K562 (cell line): ENCODE data around the gene DAB1. TPM values are rescaled to one million over a fixed set of nuclear protein-coding genes. Genes with fewer than 3 reads are reported as not detected.

ENCODE experiments used
- ATAC-seq: fragments of 200-7000 bp; cut with Tn5 transposase; 3 replicates; pipeline ENCODE4 v1.9.1; 2020; ENCODE audit warnings: moderate library complexity
- BruUV-seq: library from RNA; stranded (reverse); fragments of 400-500 nt; replicated peaks from 2 replicates; lab custom pipeline; 2021; lab: Mats Ljungman, UMichigan
- CTCF ChIA-PET: fragments of 300-600 bp; formaldehyde crosslinking; extraction: SDS; loops from one replicate; lab custom pipeline; 2021; ENCODE audit warnings: low intra/inter-chr PET ratio; lab: Yijun Ruan, JAX
- POLR2A ChIA-PET: fragments of 300-600, 350-650 bp; sonication (Branson Sonifier 250); formaldehyde crosslinking; extraction: SDS; loops from one replicate; lab custom pipeline; 2021; ENCODE audit warnings: antibody characterized with exemption, inconsistent platforms; lab: Yijun Ruan, JAX
- DNase-seq, 4 experiments: peaks; one replicate each; pipeline versions ENCODE4 v3.0.0 to v3.0.0-alpha.2; 2011 to 2018; ENCODE audit warnings: low spot score in 3 of 4, mixed read lengths in 3 of 4; ENCODE audit errors: extremely low read depth in 1 of 4
- FAIRE-seq: peaks from 2 replicates; lab custom pipeline; 2011; peaks lifted over from hg19 to GRCh38; lab: Jason Lieb, UNC
- H2AFZ ChIP-seq: 2 replicates; pipeline ENCODE4 v1.6.0; 2011; ENCODE audit warnings: low read depth, low read length, control low read depth, inconsistent platforms
- H3K27ac ChIP-seq: fragments of 200-600 bp; 3 replicates; pipeline ENCODE4 v1.8.0; 2011; ENCODE audit warnings: low read depth, mild to moderate bottlenecking, control low read depth, inconsistent platforms, low read length, moderate library complexity, mixed read lengths; ENCODE audit errors: extremely low read depth
- H3K27me3 ChIP-seq, 2 experiments: fragments of 300-600 bp in 1 of 2; 2 replicates in 1 of 2; 3 replicates in 1 of 2; pipeline versions ENCODE4 v1.6.0 to v1.8.0; 2011; ENCODE audit warnings: inconsistent platforms in 2 of 2, low read length in 2 of 2, mild to moderate bottlenecking in 1 of 2, mixed read lengths in 1 of 2, moderate library complexity in 1 of 2; ENCODE audit not compliant: control insufficient read depth in 2 of 2, insufficient read depth in 2 of 2
- H3K36me3 ChIP-seq: fragments of 300-600 bp; 3 replicates; pipeline ENCODE4 v1.8.0; 2011; ENCODE audit warnings: mild to moderate bottlenecking, low read length, inconsistent platforms; ENCODE audit not compliant: control insufficient read depth, insufficient read depth
- H3K4me1 ChIP-seq, 2 experiments: fragments of 200-600 bp in 1 of 2; replicated peaks in 1 of 2; 2 replicates in 1 of 2; 3 replicates in 1 of 2; pipeline versions ENCODE4 v1.5.1 to v1.8.0; 2011; ENCODE audit warnings: inconsistent platforms in 2 of 2, low read length in 2 of 2, mild to moderate bottlenecking in 1 of 2, mixed read lengths in 1 of 2, moderate library complexity in 1 of 2; ENCODE audit not compliant: control insufficient read depth in 2 of 2, insufficient read depth in 2 of 2
- H3K4me2 ChIP-seq: 2 replicates; pipeline ENCODE4 v1.6.1; 2011; ENCODE audit warnings: low read length, control low read depth, inconsistent platforms, mixed read lengths; ENCODE audit not compliant: insufficient read depth
- H3K4me3 ChIP-seq: fragments of 200-600 bp; sonication (generic), shearing (Covaris generic); 2 replicates; pipeline ENCODE4 v1.5.1; 2016; ENCODE audit warnings: control low read depth, inconsistent platforms
- H3K79me2 ChIP-seq: fragments of 200-600 bp; 3 replicates; pipeline ENCODE4 v1.8.0; 2011; ENCODE audit warnings: low read length, inconsistent platforms; ENCODE audit not compliant: control insufficient read depth, insufficient read depth
- H3K9ac ChIP-seq, 2 experiments: 2 replicates each; pipeline versions ENCODE4 v1.6.0 to v1.6.1; 2011; ENCODE audit warnings: low read depth in 2 of 2, low read length in 2 of 2, control low read depth in 1 of 2, inconsistent platforms in 1 of 2, mild to moderate bottlenecking in 1 of 2, mixed read lengths in 1 of 2; ENCODE audit not compliant: insufficient read depth in 1 of 2
- H3K9me1 ChIP-seq: one replicate; pipeline ENCODE4 v1.6.0; 2011; ENCODE audit warnings: inconsistent platforms, mild to moderate bottlenecking, low read length, moderate library complexity; ENCODE audit not compliant: control insufficient read depth, insufficient read depth
- H3K9me3 ChIP-seq: replicated peaks from 2 replicates; pipeline ENCODE4 v1.5.1; 2011; ENCODE audit warnings: low read depth, low read length, inconsistent platforms; ENCODE audit not compliant: control insufficient read depth, insufficient read depth
- H4K20me1 ChIP-seq: replicated peaks from 2 replicates; pipeline ENCODE4 v1.6.1; 2011; ENCODE audit warnings: low read length, inconsistent platforms, mixed read lengths; ENCODE audit not compliant: control insufficient read depth, insufficient read depth
- IRF9 ChIP-seq: fragments of 450-650 bp; IDR thresholded peaks from 2 replicates; pipeline ENCODE4 v1.6.1; 2016; ENCODE audit warnings: missing biosample characterization, missing genetic modification characterization
- MED1 ChIP-seq: sonication (generic); formaldehyde crosslinking; IDR thresholded peaks from 2 replicates; pipeline ENCODE4 v1.8.1; 2023; ENCODE audit warnings: missing genetic modification reagents, borderline replicate concordance
- NR2F6 ChIP-seq: fragments of 450-650 bp; formaldehyde crosslinking; IDR thresholded peaks from 2 replicates; pipeline ENCODE4 v1.4.0; 2020; ENCODE audit warnings: mild to moderate bottlenecking
- ZFP91 ChIP-seq: sonication (generic); formaldehyde crosslinking; IDR thresholded peaks from 2 replicates; pipeline ENCODE4 v1.8.0; 2022; ENCODE audit warnings: mild to moderate bottlenecking, missing genetic modification reagents
- WGBS: fragments of 100-300 bp; shearing (Covaris generic); methylation state at CpG from one replicate; pipeline ENCODE4 v1.1.6; 2016; ENCODE audit warnings: low coverage, mixed read lengths; ENCODE audit not compliant: insufficient coverage; ENCODE audit errors: missing lambda C conversion rate; 5-methylcytosine and 5-hydroxymethylcytosine counted together
- in situ Hi-C: fragments of 300-500 bp; cut with MboI; formaldehyde crosslinking; loops from 4 replicates; pipeline ENCODE4 v1.15.0; 2018; ENCODE audit warnings: inconsistent platforms, mixed read lengths
- intact Hi-C: fragments of 100-400 bp; cut with micrococcal nuclease; formaldehyde crosslinking; loops from 2 replicates; pipeline ENCODE4 v1.14.2; 2022
- polyA plus RNA-seq, 8 experiments: library from polyadenylated mRNA; depleted of rRNA in 4 of 8; stranded (reverse) in 5 of 8; unstranded in 3 of 8; fragments of >200 nt; fragmentation: Nextera tagmentation in 2 of 8; fragmentation: Illumina TruSeq in 1 of 8; extraction: Ambion mirVana in 2 of 8; extraction: Trizol in 1 of 8; gene quantifications; 2 replicates each; pipeline versions ENCODE4 v1.2.1 to v1.2.3, GENCODE V29; 2011 to 2014; ENCODE audit warnings: inconsistent platforms in 1 of 8, missing spikeins in 1 of 8
- total RNA-seq, 7 experiments: library from RNA; depleted of rRNA in 6 of 7; stranded (reverse); fragments of >200 nt in 6 of 7; fragmentation: Illumina TruSeq in 2 of 7; extraction: Trizol in 2 of 7; gene quantifications; 2 replicates each; pipeline versions ENCODE4 v1.2.1 to v1.2.3, GENCODE V29; 2011 to 2021; ENCODE audit warnings: low replicate concordance in 1 of 7
- TF ChIP-seq, protein P1 (sequence below), 3 experiments: fragments of 200-800 bp in 1 of 3; fragments of 250-450 bp in 1 of 3; fragments of 450-650 bp in 1 of 3; sonication (Bioruptor Pico) in 1 of 3; sonication (Bioruptor generic) in 1 of 3; formaldehyde crosslinking in 1 of 3; IDR thresholded peaks; 2 replicates each; pipeline versions ENCODE4 v1.6.1 to v1.8.0; 2016 to 2022; ENCODE audit warnings: mild to moderate bottlenecking in 2 of 3, missing genetic modification characterization in 2 of 3, missing compliant biosample characterization in 1 of 3, moderate library complexity in 1 of 3

DAB1 gene
- total and polyA plus RNA-seq, 9 of the 15 experiments (the other 6 are each of a cell fraction or from before 2014, with no cell fraction given), result not detected

- H4K20me1 ChIP-seq, result no peaks in the 10 kb centered on the region
- no peak for DNase-seq
- TF ChIP-seq ZFP91 (CRISPR knock-in tag), result no peak
- TF ChIP-seq IRF9 (tag), result no peak
- TF ChIP-seq MED1 (CRISPR knock-in tag), result no peak
- TF ChIP-seq, protein P1, sequence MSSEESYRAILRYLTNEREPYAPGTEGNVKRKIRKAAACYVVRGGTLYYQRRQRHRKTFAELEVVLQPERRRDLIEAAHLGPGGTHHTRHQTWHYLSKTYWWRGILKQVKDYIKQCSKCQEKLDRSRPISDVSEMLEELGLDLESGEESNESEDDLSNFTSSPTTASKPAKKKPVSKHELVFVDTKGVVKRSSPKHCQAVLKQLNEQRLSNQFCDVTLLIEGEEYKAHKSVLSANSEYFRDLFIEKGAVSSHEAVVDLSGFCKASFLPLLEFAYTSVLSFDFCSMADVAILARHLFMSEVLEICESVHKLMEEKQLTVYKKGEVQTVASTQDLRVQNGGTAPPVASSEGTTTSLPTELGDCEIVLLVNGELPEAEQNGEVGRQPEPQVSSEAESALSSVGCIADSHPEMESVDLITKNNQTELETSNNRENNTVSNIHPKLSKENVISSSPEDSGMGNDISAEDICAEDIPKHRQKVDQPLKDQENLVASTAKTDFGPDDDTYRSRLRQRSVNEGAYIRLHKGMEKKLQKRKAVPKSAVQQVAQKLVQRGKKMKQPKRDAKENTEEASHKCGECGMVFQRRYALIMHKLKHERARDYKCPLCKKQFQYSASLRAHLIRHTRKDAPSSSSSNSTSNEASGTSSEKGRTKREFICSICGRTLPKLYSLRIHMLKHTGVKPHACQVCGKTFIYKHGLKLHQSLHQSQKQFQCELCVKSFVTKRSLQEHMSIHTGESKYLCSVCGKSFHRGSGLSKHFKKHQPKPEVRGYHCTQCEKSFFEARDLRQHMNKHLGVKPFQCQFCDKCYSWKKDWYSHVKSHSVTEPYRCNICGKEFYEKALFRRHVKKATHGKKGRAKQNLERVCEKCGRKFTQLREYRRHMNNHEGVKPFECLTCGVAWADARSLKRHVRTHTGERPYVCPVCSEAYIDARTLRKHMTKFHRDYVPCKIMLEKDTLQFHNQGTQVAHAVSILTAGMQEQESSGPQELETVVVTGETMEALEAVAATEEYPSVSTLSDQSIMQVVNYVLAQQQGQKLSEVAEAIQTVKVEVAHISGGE (CRISPR knock-in tag; IDR thresholded peaks at IDR 0.05), result no peak
- TF ChIP-seq NR2F6 (CRISPR knock-in tag), result no peak
- TF ChIP-seq, all 486 proteins: peak for 0
- CTCF ChIA-PET, result no interaction called here
- H3K9me1 ChIP-seq, result no peaks in the 10 kb centered on the region
- in situ Hi-C loops (no loop called here), intact Hi-C loops (loop anchor here (5.0 kb wide), 1 partner anchor 183 kb away; no protein-coding TSS in a partner anchor)
- H3K79me2 ChIP-seq, result no peaks in the 10 kb centered on the region
- H3K4me3 ChIP-seq, result no peak overlapping the region
- H3K27me3 ChIP-seq, result 0 out of 5 replicates have a peak, but pooled peaks cover 0 to 7% of the 10 kb centered on the region in 2 experiments
- no peak overlapping the region for H3K9ac ChIP-seq
- no peaks in the 10 kb centered on the region for H3K36me3 ChIP-seq
- H3K27ac ChIP-seq, result no peak overlapping the region
- no peak overlapping the region for H2AFZ ChIP-seq
- no peak overlapping the region for H3K4me2 ChIP-seq
- ATAC-seq (no peak), FAIRE-seq (no peak)
- 1% methylated on average over 15 of the region's 15 CpGs for WGBS
- BruUV-seq, result no TSS peak
- POLR2A ChIA-PET, result no interaction called here
- no peaks in the 10 kb centered on the region for H3K4me1 ChIP-seq
- no peaks in the 10 kb centered on the region for H3K9me3 ChIP-seq
Observed at GRCh38 chr1:57015071-57015470, 408.8 kb downstream of the DAB1 start.
